H1 (cell line): ENCODE results near the gene LMX1A. TPM values are rescaled to one million over a fixed set of nuclear protein-coding genes. Genes with fewer than 3 reads are reported as not detected.

Experiments
- CBX8 ChIP-seq: fragments of 300-800, 300-1000 bp; sonication (generic); IDR thresholded peaks from 2 replicates; pipeline ENCODE4 v1.7.1; 2016; ENCODE audit warnings: low read depth, low read length, borderline replicate concordance
- CHD7 ChIP-seq: fragments of 300-600 bp; sonication (generic); IDR thresholded peaks from 2 replicates; pipeline ENCODE4 v1.7.1; 2012; ENCODE audit warnings: low read length, moderate library complexity, mild to moderate bottlenecking, inconsistent platforms; ENCODE audit not compliant: insufficient replicate concordance
- KDM1A ChIP-seq: fragments of 200-600, 300-600 bp; sonication (generic); IDR thresholded peaks from 2 replicates; pipeline ENCODE4 v1.7.1; 2016; ENCODE audit warnings: mild to moderate bottlenecking, low read length, borderline replicate concordance
- KDM5A ChIP-seq: fragments of 200-600 bp; IDR thresholded peaks from 2 replicates; pipeline ENCODE4 v1.7.1; 2012; ENCODE audit warnings: mild to moderate bottlenecking, low read length, inconsistent platforms, mixed read lengths
- RBBP5 ChIP-seq: IDR thresholded peaks from 2 replicates; pipeline ENCODE4 v1.7.1; 2012; ENCODE audit warnings: low read depth, mild to moderate bottlenecking, inconsistent platforms, low read length, moderate library complexity, borderline replicate concordance
- SIRT6 ChIP-seq: IDR thresholded peaks from one replicate; pipeline ENCODE4 v1.7.1; 2012; ENCODE audit warnings: low read length, inconsistent platforms
- TEAD4 ChIP-seq: IDR thresholded peaks from 2 replicates; pipeline ENCODE4 v1.6.1; 2012; ENCODE audit warnings: low read depth, low read length, inconsistent platforms, mixed read lengths
- polyA plus RNA-seq, 7 experiments: library from polyadenylated mRNA; depleted of rRNA in 3 of 7; stranded (reverse) in 5 of 7; unstranded in 2 of 7; fragments of >200 nt in 5 of 7; fragments of 200-250 nt in 2 of 7; gene quantifications; 1 replicate in 5 of 7; 2 replicates in 1 of 7; 4 replicates in 1 of 7; pipeline versions ENCODE4 v1.2.1 to v1.2.3, GENCODE V29; 2011 to 2013; ENCODE audit warnings: missing spikeins in 2 of 7, mixed read lengths in 2 of 7
- total RNA-seq: library from RNA; stranded (reverse); fragmentation: NEBNext Ultra II Directional; extraction: Animal tissue kit (Norgen Biotek cat#: 25700); gene quantifications from 2 replicates; pipeline ENCODE4 v1.2.1, GENCODE V29; 2021

LMX1A gene
- total and polyA plus RNA-seq, 2 of the 8 experiments (the other 6 are each of a cell fraction or from before 2014, with no cell fraction given): not detected

- TF ChIP-seq CHD7 (no peak), CBX8 (no peak), RBBP5 (0 out of 2 replicates have a peak, but pooled peaks have one; percentile 30), KDM1A (no peak), TEAD4 (no peak), SIRT6 (no peak), KDM5A (no peak)
- TF ChIP-seq, all 59 proteins: peak for 7
These were observed at the start of gene LMX1A (continued) for GRCh38 chr1:165355977-165356811.
